ENCODE data around the gene C10orf53.
"Not testable (repeated sequence)": the region's sequence is repeated elsewhere in the genome, so short reads cannot be mapped to it uniquely, and the experiment has no call there.

Gene C10orf53

DNA sequence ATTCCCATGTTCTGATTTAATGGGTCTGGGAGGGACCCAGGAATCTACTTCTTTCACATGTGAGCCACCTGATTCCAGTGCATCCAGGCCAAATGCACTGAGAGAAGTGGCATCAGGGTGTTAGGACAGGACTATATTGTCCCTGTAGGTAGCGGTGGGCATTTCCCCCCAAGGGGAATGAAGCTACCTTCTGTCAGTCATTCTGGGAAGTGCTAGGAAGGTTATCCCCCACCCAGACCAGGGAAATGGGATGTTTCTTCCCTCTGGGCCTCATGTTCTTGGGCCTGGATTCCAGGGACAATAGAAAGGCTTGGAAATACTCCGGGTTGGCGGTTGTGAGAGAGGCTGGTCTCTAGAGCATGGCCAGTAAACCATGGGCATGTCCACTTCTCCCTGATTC lies 20.8 kb downstream of the C10orf53 start:
- FAIRE-seq: no peak
- no peak for DNase-seq (ENCODE audit: insufficient read length, low spot score)
- TF ChIP-seq, protein P1, sequence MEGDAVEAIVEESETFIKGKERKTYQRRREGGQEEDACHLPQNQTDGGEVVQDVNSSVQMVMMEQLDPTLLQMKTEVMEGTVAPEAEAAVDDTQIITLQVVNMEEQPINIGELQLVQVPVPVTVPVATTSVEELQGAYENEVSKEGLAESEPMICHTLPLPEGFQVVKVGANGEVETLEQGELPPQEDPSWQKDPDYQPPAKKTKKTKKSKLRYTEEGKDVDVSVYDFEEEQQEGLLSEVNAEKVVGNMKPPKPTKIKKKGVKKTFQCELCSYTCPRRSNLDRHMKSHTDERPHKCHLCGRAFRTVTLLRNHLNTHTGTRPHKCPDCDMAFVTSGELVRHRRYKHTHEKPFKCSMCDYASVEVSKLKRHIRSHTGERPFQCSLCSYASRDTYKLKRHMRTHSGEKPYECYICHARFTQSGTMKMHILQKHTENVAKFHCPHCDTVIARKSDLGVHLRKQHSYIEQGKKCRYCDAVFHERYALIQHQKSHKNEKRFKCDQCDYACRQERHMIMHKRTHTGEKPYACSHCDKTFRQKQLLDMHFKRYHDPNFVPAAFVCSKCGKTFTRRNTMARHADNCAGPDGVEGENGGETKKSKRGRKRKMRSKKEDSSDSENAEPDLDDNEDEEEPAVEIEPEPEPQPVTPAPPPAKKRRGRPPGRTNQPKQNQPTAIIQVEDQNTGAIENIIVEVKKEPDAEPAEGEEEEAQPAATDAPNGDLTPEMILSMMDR (IDR thresholded peaks at IDR 0.05; ENCODE audit: insufficient read depth, missing control alignments): no peak

DNA sequence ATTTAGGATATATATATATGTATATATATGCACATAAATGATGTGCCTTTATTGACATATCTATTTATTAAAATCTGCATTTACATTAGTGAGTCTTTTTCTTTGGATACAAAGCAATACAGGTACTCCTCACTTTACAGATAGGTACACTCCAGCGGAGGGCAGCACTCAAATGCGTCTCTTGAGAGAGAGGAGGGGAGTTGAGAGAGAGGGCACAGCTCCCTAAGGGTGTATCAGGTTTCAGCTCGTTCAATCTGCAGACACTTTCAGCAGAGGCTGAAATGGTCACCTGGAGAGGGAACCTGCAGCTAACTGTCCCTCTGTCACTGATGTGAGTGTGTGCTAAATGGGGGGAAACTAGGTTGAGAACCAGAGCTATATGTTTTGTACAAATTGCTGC lies 21.5 kb downstream of the C10orf53 start:
- FAIRE-seq (no peak), DNase-seq (ENCODE audit: insufficient read length, low spot score) (no peak)
- TF ChIP-seq, protein P1 (IDR thresholded peaks at IDR 0.05; ENCODE audit: insufficient read depth, missing control alignments): no peak

DNA sequence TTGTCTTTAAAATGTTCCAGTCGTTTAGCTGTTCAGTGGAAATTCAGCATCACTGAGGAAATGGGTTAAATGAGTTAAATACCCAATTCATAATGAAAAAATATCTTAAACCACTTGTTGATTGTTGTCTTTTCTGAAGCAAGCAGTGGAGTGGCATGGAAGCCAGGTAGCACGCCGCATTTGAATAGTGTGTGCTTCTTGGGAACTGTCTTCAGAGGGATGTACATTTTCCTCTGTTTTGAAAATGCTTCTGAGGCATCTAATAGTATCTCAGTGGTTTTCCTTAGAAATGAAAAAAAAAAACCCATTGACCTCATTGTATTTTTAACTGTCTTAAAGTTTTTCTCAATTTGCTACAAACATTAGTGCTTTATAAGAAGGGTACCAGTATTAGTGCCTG lies 28.1 kb downstream of the C10orf53 start:
- TF ChIP-seq, protein P1 (IDR thresholded peaks at IDR 0.05; ENCODE audit: insufficient read depth, missing control alignments): no peak
- no peak for FAIRE-seq
- no peak for DNase-seq (ENCODE audit: insufficient read length, low spot score)

DNA sequence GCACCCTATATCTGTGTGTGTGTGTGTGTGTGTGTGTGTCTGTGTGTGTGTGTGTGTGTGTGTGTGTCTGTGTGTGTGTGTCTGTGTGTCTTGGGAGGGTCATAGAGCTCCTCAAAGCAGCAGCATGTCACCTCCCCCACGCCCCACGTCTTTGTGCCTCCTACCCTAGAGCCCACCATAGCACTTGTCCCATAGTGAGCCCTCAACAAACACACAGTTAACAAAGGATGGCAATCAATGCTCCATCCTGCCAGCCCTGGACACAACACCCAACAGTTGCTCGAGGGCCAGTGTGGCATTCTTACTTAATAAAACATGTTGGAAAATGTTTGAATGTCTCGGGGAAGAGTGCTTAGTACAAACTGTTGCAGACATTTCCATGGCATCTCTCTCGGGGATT lies 30.5 kb downstream of the C10orf53 start:
- TF ChIP-seq, protein P1 (IDR thresholded peaks at IDR 0.05; ENCODE audit: insufficient read depth, missing control alignments): no peak
- DNase-seq (ENCODE audit: insufficient read length, low spot score) (no peak), FAIRE-seq (no peak)

DNA sequence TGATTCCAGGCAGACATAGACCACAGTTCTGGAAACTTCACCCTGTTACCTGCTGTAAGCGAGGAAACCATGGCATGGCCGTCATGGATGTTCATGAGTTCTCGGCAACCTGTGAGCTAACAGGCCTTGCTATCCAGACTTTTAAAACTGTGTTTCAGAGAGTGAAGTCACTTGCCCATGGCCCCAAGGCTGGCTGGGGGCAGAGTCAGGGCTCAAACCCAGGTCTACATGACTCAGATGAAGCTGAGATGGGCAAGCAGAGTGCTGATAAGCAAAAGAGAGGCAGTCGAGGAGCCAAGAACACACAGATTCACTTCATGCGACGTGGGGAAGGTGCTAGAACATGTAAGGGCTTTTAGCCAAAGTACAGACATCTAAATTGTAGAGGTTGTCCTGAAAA lies 31.5 kb downstream of the C10orf53 start:
- DNase-seq (ENCODE audit: insufficient read length, low spot score) (no peak), FAIRE-seq (no peak)
- TF ChIP-seq, protein P1 (IDR thresholded peaks at IDR 0.05; ENCODE audit: insufficient read depth, missing control alignments): no peak

DNA sequence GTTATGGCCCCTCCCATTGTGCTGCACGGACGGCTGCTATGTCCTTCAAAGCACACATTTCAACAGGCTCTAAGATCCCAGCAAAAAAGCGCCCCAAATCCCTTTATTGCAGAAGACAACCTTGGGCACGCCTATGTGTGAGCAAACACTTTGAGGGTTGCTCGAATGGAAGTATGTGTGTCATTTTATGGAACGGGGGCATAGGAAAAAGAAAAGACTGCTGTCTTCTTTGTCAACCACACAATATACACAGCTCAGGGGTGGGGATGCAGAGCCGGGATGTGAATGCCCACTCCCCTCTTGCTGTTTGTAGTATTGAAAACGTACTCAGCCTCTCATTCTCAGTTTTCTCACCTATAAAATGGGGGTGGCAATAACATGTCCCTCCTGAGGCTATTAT lies 32.0 kb downstream of the C10orf53 start:
- FAIRE-seq: no peak
- TF ChIP-seq, protein P1 (IDR thresholded peaks at IDR 0.05; ENCODE audit: insufficient read depth, missing control alignments): no peak

GRCh38 chr10:49713266-49713665 lies 33.8 kb downstream of the C10orf53 start:
- FAIRE-seq (no peak), DNase-seq (ENCODE audit: insufficient read length, low spot score) (no peak)
- TF ChIP-seq, protein P1 (IDR thresholded peaks at IDR 0.05; ENCODE audit: insufficient read depth, missing control alignments): no peak

More for the DNA sequence above, 32.0 kb downstream of the C10orf53 start:
- no peak for DNase-seq (ENCODE audit: insufficient read length, low spot score)

DNA sequence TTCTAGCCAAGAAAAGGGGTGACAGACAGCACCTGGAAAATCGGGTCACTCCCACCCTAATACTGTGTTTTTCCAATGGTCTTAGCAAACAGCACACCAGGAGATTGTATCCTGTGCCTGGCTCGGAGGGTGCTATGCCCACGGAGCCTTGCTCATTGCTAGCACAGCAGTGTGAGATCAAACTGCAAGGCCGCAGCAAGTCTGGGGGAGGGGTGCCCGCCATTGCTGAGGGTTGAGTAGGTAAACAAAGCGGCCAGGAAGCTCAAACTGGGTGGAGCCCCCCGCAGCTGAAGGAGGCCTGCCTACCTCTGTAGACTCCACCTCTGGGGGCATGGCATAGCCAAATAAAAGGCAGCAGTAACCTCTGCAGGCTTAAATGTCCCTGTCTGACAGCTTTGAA lies 35.7 kb downstream of the C10orf53 start:
- not testable (repeated sequence) for FAIRE-seq

More for the DNA sequence above, 35.7 kb downstream of the C10orf53 start:
- not testable (repeated sequence) for DNase-seq (ENCODE audit: insufficient read length, low spot score)

All from D721Med (cell line).